ENCODE results near the gene ADGRG7. TPM values are rescaled to one million over a fixed set of nuclear protein-coding genes. Genes with fewer than 3 reads are reported as not detected.
A peak's percentile ranks its signal among the peaks of the same experiment; 100 is the strongest.
"Not testable (repeated sequence)": the region's sequence is repeated elsewhere in the genome, so short reads cannot be mapped to it uniquely, and the experiment has no call there.

ADGRG7 gene
- total RNA-seq, 1 donor from 2014 or later: not detected

DNA sequence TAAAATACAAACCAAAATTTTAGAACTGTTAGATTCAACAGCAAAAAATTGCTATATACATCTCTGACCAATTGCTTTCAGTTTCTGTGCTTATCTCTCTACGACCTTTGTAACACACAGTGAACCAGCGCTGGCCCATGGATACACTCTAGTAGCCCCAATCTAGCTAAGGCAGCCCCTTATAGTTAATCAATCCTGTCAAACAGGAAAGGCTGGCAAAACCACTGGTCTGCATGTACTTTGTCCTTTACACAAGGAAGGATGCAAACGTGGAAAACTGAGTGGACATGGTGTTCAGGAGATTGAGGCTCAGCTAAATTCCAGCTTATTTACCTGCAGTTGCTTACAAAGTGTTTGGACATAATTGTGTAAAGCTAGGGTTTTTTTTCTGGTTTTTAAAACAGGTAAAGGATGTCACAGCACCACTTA, 25.9 kb downstream of the ADGRG7 start:
- Mint-ChIP-seq H3K27ac (no peak overlapping the region), H3K4me3 (no peak overlapping the region), H3K36me3 (ENCODE audit: low read depth) (no peaks in the 10 kb centered on the region), H3K4me1 (ENCODE audit: low read depth) (peaks cover 9% of the 10 kb centered on the region), H3K9me3 (no peaks in the 10 kb centered on the region), H3K27me3 (ENCODE audit: insufficient read depth) (peaks cover 18% of the 10 kb centered on the region)
- no peak for DNase-seq (ENCODE audit: low spot score)
- intact Hi-C loops (cut with micrococcal nuclease): no loop called here

DNA sequence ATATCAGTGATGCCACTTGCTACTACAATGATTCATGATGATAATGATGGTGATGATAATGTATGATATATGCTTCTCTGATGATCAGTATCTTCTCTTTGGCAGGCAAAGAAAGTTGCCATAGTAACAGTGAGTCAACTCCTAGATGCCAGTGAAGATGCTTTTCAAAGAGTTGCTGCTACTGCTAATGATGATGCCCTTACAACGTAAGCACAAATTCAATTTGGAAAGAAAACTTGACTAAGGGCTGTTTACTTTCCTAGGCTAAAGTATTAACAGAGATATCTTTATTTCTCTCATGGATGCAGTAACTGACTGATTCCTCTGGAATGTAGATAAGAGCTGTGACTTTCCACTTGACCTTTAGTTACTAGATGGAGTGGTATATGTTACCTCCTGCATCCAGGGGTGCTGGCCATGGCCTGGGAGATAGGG, 27.8 kb downstream of the ADGRG7 start:
- DNase-seq (ENCODE audit: low spot score): no peak
- intact Hi-C loops (cut with micrococcal nuclease): no loop called here
- H3K27me3 Mint-ChIP-seq (ENCODE audit: insufficient read depth): peaks cover 10% of the 10 kb centered on the region
- H3K4me1 Mint-ChIP-seq (ENCODE audit: low read depth): peaks cover 9% of the 10 kb centered on the region
- H3K36me3 Mint-ChIP-seq (ENCODE audit: low read depth): no peaks in the 10 kb centered on the region
- H3K9me3 Mint-ChIP-seq: no peaks in the 10 kb centered on the region
- H3K4me3 Mint-ChIP-seq: no peak overlapping the region
- H3K27ac Mint-ChIP-seq: no peak overlapping the region

DNA sequence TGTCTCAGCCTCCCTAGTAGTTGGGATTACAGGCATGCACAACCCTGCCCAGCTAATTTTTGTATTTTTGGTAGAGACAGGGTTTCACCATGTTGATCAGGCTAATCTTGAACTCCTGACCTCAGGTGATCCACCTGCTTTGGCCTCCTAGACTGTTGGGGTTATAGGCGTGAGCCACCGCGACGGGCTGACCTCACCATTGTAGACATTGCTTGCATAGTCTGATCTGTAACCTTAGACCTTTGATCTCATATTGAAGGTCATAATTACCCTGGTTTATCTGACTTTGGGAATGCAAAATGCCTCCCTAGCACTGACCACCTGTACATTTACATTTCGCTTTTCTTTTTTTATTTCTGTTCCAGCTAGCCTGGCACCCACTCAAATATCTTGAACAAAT, 31.2 kb downstream of the ADGRG7 start:
- H3K36me3 Mint-ChIP-seq (ENCODE audit: low read depth): no peaks in the 10 kb centered on the region
- H3K9me3 Mint-ChIP-seq: no peaks in the 10 kb centered on the region
- H3K27ac Mint-ChIP-seq: no peak overlapping the region
- no peak overlapping the region for H3K4me3 Mint-ChIP-seq
- intact Hi-C loops (cut with micrococcal nuclease): no loop called here
- DNase-seq (ENCODE audit: low spot score): no peak
- H3K27me3 Mint-ChIP-seq (ENCODE audit: insufficient read depth): peaks cover 10% of the 10 kb centered on the region
- peaks cover 4% of the 10 kb centered on the region for H3K4me1 Mint-ChIP-seq (ENCODE audit: low read depth)

DNA sequence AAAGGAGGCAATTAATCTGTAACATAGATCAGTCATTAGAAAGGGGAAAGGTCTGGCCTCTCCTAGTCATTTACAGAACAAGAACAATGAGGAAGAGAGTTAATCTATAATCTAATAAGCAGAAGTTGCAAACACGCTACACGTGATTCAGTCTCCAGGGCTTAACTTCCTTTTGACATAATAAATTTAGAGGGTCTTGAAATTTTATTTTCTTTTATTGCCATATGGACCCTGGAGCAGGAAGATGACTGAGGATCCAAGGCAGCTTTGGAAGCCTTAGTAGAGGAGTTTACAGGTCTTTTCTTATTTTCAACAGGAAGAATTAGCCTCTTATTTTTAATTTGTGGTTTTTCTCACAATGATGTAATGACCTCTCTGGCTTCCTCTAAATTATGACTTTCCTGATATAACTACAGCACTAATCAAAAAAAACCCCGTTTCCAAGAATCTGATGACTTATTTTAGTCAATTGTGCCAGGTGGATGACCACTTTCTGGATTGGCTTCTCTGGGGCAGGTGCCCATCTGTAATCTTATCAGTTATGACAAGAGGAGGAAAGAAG, 32.2 kb downstream of the ADGRG7 start:
- no peaks in the 10 kb centered on the region for H3K36me3 Mint-ChIP-seq (ENCODE audit: low read depth)
- H3K27me3 Mint-ChIP-seq (ENCODE audit: insufficient read depth): peaks cover 10% of the 10 kb centered on the region
- H3K4me1 Mint-ChIP-seq (ENCODE audit: low read depth): peaks cover 4% of the 10 kb centered on the region
- no peaks in the 10 kb centered on the region for H3K9me3 Mint-ChIP-seq
- no peak overlapping the region for H3K4me3 Mint-ChIP-seq
- no peak overlapping the region for H3K27ac Mint-ChIP-seq
- no peak for DNase-seq (ENCODE audit: low spot score)
- intact Hi-C loops (cut with micrococcal nuclease): no loop called here

DNA sequence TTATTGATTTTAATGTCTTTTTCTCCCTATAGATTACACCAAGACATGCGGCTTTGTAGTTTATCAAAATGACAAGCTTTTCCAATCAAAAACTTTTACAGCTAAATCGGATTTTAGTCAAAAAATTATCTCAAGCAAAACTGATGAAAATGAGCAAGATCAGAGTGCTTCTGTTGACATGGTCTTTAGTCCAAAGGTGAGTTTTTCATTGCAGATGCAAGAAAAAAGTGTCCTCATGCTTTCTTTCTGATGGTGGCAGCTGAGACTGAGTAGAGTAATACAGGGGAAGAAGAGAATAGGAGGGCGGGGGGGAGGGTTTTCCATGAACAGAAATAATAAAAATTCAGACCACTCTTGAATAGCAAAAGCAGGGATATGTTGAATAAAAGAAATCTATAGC, 36.5 kb downstream of the ADGRG7 start:
- no peak overlapping the region for H3K27ac Mint-ChIP-seq
- peaks cover 7% of the 10 kb centered on the region for H3K4me1 Mint-ChIP-seq (ENCODE audit: low read depth)
- H3K9me3 Mint-ChIP-seq: no peaks in the 10 kb centered on the region
- intact Hi-C loops (cut with micrococcal nuclease): loop anchor here (5.0 kb wide), 1 partner anchor 44 kb away; no protein-coding TSS in a partner anchor
- H3K36me3 Mint-ChIP-seq (ENCODE audit: low read depth): no peaks in the 10 kb centered on the region
- H3K4me3 Mint-ChIP-seq: no peak overlapping the region
- no peak for DNase-seq (ENCODE audit: low spot score)
- no peaks in the 10 kb centered on the region for H3K27me3 Mint-ChIP-seq (ENCODE audit: insufficient read depth)

DNA sequence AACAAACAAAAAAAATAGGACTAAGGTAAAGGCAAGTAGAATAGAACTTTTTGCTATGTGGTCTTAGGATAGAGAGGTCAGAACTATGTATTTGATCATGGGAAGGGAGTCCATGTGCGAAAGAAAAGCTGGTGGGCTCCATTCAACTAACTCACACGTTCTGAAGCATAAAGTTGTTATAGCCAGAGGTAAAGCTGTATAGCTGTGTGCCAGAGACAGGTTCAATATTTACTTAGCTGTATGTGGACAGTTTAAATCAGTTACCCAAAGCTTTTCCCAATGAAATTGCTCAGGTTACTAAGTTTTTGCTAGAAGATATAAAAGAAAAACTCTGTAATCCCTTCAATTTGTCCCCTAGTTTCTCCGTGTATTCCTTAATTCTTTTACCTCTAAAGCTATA, 37.8 kb downstream of the ADGRG7 start:
- Mint-ChIP-seq H3K27ac (no peak overlapping the region), H3K9me3 (no peaks in the 10 kb centered on the region), H3K4me1 (ENCODE audit: low read depth) (peaks cover 13% of the 10 kb centered on the region), H3K4me3 (no peak overlapping the region), H3K36me3 (ENCODE audit: low read depth) (peaks cover 2% of the 10 kb centered on the region), H3K27me3 (ENCODE audit: insufficient read depth) (no peaks in the 10 kb centered on the region)
- intact Hi-C loops (cut with micrococcal nuclease): loop anchor here (5.0 kb wide), 1 partner anchor 45 kb away; no protein-coding TSS in a partner anchor
- DNase-seq (ENCODE audit: low spot score): no peak

DNA sequence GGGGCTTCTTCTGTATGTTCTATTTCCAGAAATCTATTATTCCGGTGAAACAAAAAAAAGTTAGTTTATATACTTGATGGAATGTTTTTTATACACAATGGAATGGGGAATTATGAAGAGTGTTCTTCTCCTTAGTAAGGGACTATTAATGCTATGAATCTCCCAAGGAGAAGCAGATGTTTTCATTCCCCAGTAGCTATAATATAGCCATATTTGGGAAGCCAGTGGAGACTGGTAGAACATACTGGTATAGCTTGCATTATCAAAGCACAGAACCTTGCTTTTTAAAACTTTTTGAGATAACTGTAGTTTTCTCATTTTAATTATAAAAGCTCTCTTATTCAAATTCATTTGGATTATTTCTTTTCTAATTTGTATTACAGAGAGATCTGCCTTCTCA, 38.3 kb downstream of the ADGRG7 start:
- intact Hi-C loops (cut with micrococcal nuclease): loop anchor here (5.0 kb wide), 1 partner anchor 45 kb away; no protein-coding TSS in a partner anchor
- Mint-ChIP-seq H3K36me3 (ENCODE audit: low read depth) (peaks cover 2% of the 10 kb centered on the region), H3K4me1 (ENCODE audit: low read depth) (peaks cover 13% of the 10 kb centered on the region), H3K27me3 (ENCODE audit: insufficient read depth) (no peaks in the 10 kb centered on the region), H3K9me3 (no peaks in the 10 kb centered on the region), H3K27ac (no peak overlapping the region), H3K4me3 (no peak overlapping the region)
- DNase-seq (ENCODE audit: low spot score): no peak

DNA sequence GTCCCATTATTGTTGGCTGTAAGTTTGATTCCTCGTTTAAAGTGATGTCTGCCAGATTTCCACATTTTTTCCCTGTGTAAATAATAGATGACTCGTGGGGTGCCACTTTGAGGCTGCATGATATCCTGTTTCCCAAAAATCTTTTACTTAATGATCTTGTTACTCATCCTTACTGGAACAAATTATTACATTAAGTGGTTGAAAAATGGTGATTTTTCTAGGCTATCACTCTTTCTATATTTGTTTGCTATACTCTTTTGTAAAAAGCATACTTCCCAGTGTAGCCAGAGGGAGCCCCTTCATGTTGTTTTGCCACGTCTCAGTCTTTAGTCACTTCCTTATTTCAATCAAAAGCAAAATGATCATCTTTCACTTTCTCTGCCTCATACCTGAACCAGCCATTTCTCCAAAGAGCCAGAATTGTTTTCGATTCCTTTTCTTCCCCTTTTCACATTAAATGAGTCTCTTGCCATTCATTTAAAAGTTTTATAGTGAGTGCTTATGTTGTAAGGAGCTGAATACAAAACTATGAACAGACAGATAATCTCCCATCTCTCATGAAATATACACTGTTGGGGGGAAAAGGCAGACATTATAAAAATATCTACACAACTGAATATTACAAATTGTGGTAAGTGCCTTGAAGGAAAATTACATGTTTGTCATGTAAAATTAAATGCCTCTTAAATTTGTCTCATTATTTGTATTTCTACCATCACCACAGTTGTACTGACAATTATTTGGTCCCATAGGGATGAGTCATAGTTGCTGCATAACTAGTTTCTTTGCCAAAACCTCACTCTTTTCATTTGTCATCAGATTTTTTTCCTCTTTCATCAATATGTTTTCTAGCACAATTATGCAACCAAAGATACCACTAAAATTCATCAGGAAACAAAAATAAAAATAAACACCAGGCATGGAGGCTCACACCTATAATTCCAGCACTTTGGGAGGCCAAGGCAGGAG, 41.5 kb downstream of the ADGRG7 start:
- no peak for DNase-seq (ENCODE audit: low spot score)
- H3K4me1 Mint-ChIP-seq (ENCODE audit: low read depth): peaks cover 13% of the 10 kb centered on the region
- no peaks in the 10 kb centered on the region for H3K9me3 Mint-ChIP-seq
- H3K27ac Mint-ChIP-seq: peak overlapping the region; percentile 32
- H3K36me3 Mint-ChIP-seq (ENCODE audit: low read depth): peaks cover 2% of the 10 kb centered on the region
- H3K27me3 Mint-ChIP-seq (ENCODE audit: insufficient read depth): no peaks in the 10 kb centered on the region
- intact Hi-C loops (cut with micrococcal nuclease): loop anchor here (1.0 to 2.0 kb wide), 3 partner anchors 14 to 730 kb away; no protein-coding TSS in a partner anchor
- H3K4me3 Mint-ChIP-seq: peak overlapping the region; percentile 7

DNA sequence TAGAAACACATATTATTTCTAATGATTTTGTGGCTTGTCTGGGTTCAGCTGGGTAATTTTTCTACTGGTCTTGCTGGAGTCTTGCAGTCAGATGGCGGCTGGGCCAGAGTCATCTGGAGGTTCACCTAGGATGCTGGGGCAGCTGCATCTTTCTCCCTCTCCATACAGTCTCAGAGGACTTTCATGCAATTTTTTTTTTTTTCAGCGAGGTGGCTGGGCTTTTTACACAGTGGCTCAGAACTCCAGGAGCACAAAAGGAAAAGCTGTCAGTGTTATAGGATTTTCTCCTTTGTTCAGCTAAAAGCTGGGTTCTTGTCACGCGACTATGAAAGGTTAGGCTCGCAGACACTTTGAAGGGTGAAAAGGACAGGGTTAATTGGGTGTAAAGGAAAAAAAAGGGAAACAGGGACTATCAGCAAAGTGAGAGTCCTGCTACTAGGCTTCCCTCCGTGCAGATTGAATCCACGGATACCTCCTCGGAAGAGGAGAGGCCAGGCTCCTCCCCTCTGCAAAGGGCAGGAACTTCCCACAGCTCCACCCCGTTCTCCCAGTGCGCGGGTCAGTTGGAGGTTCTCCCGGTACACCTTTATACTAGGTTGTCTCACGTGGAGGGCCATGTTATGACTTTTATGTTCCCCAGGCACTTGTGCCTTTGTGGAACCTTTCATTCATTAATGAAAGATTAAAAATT, 44.3 kb downstream of the ADGRG7 start:
- DNase-seq (ENCODE audit: low spot score): no peak
- Mint-ChIP-seq H3K27ac (no peak overlapping the region), H3K4me1 (ENCODE audit: low read depth) (peaks cover 13% of the 10 kb centered on the region), H3K4me3 (no peak overlapping the region), H3K36me3 (ENCODE audit: low read depth) (peaks cover 2% of the 10 kb centered on the region), H3K27me3 (ENCODE audit: insufficient read depth) (no peaks in the 10 kb centered on the region), H3K9me3 (no peaks in the 10 kb centered on the region)
- intact Hi-C loops (cut with micrococcal nuclease): no loop called here

DNA sequence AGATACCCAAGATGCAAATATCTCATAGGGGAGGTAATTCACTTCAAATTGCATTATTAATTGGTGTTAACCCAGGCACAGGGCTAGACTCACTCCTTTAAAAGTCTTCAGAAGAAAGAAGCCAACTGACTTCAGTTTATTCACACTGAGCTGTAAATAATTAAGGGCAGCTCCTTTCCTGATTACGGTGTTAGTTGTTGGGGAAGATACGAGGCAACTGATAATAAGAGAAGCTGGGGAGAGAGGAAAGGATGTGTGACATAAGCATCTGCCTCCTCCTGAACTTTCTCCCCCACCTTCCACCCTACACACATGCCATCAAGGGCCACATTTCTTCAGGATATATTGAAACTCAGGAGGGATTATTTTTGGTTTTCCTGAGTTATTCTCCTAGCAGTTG, 47.5 kb downstream of the ADGRG7 start:
- intact Hi-C loops (cut with micrococcal nuclease): no loop called here
- DNase-seq (ENCODE audit: low spot score): no peak
- H3K27ac Mint-ChIP-seq: no peak overlapping the region
- H3K27me3 Mint-ChIP-seq (ENCODE audit: insufficient read depth): no peaks in the 10 kb centered on the region
- H3K4me1 Mint-ChIP-seq (ENCODE audit: low read depth): no peaks in the 10 kb centered on the region
- H3K4me3 Mint-ChIP-seq: no peak overlapping the region
- H3K36me3 Mint-ChIP-seq (ENCODE audit: low read depth): peaks cover 2% of the 10 kb centered on the region
- no peaks in the 10 kb centered on the region for H3K9me3 Mint-ChIP-seq

DNA sequence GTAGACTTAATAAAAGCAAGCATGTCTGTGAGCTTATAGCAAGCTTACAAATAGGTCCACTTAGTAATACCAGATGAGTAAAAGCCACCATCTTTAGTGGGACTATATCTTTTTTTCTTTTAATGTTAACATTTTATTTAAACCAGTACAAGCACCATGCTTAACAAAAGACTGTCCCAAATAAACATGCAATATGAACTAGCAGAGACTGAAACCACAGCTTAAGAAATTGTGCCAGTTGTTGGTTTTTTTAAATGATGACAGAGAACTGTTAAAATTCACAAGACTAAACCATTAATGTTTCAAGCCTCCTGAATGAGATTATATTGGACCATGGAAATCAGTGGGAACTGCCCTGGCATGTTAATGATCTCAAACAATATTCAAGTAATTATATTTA, 51.9 kb downstream of the ADGRG7 start:
- peaks cover 36% of the 10 kb centered on the region for H3K4me1 Mint-ChIP-seq (ENCODE audit: low read depth)
- H3K4me3 Mint-ChIP-seq; DNase-seq (ENCODE audit: low spot score); intact Hi-C loops (cut with micrococcal nuclease); H3K36me3 Mint-ChIP-seq (ENCODE audit: low read depth); H3K9me3 Mint-ChIP-seq; H3K27ac Mint-ChIP-seq; H3K27me3 Mint-ChIP-seq (ENCODE audit: insufficient read depth): not testable (repeated sequence)

DNA sequence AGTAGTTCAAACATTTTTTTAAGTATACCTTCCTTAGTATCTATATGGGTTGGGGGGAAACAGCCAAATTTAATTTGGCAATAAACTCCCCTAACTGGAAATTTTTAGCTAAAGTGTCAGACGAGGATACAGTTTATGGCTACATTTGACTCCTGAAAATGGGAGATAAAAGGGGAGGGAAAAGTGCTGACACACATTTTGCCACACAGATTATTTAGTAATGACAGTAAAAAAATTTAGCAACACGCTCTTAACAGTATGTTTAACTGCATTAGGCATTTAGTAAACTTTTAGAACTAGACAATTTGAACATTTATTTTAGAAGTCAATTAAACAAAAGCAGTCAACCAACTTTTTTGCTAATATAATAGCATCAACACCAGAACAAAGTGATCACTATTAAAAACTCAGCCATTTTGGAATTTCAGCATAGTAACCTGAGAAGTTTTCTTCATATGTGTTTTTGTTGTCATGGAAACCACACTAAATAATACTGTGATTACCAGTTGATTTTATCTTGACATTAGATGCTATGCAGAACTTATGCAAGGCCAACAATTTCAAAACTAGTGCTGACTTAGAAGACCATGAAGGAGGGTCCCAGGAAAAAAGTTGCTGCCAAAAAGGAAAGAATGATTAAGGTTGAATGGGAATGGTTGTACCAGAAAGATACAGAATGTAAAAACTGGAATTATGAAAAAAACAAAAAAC, 52.9 kb downstream of the ADGRG7 start:
- Mint-ChIP-seq H3K27ac (no peak overlapping the region), H3K9me3 (no peaks in the 10 kb centered on the region), H3K4me1 (ENCODE audit: low read depth) (peaks cover 36% of the 10 kb centered on the region), H3K4me3 (no peak overlapping the region), H3K27me3 (ENCODE audit: insufficient read depth) (peaks cover 3% of the 10 kb centered on the region), H3K36me3 (ENCODE audit: low read depth) (peaks cover 2% of the 10 kb centered on the region)
- intact Hi-C loops (cut with micrococcal nuclease): no loop called here
- DNase-seq (ENCODE audit: low spot score): no peak

Data from activated T-helper 1 cell treated with anti-CD3 and anti-CD28 coated beads, Interleukin-12 subunit alpha, Interleukin-12 subunit beta, Interleukin-2, Interleukin-4 antibody, amounts not matched to agents 30 ng/mL and 10 ng/mL and 1 ng/mL, durations not matched to agents 14 hours and 24 hours and 36 hours (primary cell).